GM18909 (cell line): ENCODE results near the gene CYP26B1.
"Not testable (repeated sequence)": the region's sequence is repeated elsewhere in the genome, so short reads cannot be mapped to it uniquely, and the experiment has no call there.

Experiments used
- ATAC-seq: cut with Tn5 transposase; IDR thresholded peaks from one replicate; pipeline ENCODE4 v1.9.1; 2021; ENCODE audit warnings: mild to moderate bottlenecking; ENCODE audit not compliant: unreplicated experiment, poor library complexity

CYP26B1 gene

DNA sequence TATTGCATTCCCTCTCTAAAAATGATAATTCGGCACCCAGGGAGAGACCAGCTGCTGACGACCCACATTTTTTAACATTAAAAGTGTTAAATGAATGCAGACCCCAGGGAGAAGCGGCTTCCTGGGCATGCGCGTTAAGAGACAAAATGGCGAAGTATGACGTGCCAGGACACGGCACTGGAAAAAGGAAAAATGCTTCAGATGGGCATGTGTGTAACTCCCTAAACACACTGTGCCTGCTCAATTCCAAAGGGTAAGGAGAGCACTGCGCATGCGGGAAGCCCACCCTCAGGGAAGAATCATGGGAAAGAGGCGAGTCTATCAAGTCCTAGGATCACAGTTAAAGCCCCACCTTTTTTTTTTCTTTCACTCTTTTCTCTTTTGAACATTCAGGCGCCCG lies 58.1 kb downstream of the CYP26B1 start:
- no peak for ATAC-seq

DNA sequence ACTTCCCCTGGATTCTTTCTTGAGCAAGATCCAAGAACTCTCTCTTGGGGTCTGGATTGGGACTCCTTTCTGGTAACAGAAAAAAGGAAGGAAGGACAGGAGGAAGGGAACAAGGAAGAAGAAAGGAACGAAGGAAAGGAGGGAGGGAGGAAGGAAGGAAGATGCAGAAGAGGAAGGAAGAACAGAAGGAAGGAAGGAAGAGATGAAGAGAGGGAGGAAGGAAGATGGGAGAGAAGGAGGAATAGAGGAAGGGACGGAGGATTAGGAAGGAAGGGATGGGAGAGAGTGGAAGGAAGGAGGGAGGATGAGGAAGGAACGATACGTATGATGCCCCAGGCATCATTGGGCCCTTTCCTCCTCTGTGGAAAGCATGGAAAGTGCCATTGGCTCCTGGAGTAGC lies 58.6 kb downstream of the CYP26B1 start:
- no peak for ATAC-seq

GRCh38 chr2:72086871-72087633 lies 60.6 kb downstream of the CYP26B1 start:
- ATAC-seq: not testable (repeated sequence)

DNA sequence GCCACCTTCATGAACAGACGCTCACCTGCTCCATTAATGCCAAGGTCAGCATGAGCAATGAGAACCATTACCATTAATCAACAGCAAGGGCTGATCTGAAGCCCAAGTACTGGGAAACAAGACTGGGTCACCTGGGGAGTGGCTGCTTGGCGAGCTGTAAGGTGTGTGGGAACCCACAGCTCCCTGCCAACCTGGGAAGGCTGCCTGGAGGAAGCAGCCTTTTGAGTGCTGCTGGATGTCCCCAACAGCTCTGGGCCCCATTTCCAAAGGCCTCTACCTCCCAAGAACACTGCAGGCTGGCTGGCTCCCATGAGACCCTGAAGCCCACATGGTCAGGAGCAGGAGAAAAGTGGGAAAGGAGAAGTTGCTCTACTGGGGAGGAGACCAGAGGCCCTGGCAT lies 62.1 kb downstream of the CYP26B1 start:
- ATAC-seq: no peak

GRCh38 chr2:72085036-72085435 lies 62.6 kb downstream of the CYP26B1 start:
- ATAC-seq: no peak

DNA sequence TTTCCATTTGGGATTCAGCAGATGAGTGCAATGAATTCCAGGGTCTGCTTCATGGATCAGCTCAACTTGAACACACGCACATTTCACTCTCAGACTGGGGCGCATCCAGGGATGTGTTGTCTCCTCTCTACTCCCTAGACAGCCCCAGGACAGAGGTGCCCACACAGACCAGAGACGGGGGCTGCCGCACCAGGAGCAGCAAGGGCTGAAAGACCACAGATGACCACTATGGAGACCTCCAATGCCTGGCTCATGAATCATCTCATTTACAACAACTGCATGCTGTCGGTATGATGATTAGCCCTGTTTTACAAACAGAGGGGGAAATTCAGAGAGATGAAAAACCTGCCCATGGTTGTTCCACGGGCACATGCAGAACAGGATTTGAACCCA lies 63.1 kb downstream of the CYP26B1 start:
- no peak for ATAC-seq

- no peak for ATAC-seq
These were observed 63.7 kb downstream of the CYP26B1 start for GRCh38 chr2:72083751-72084583.

- no peak for ATAC-seq
These were observed 64.8 kb downstream of the CYP26B1 start for GRCh38 chr2:72082887-72083286.

DNA sequence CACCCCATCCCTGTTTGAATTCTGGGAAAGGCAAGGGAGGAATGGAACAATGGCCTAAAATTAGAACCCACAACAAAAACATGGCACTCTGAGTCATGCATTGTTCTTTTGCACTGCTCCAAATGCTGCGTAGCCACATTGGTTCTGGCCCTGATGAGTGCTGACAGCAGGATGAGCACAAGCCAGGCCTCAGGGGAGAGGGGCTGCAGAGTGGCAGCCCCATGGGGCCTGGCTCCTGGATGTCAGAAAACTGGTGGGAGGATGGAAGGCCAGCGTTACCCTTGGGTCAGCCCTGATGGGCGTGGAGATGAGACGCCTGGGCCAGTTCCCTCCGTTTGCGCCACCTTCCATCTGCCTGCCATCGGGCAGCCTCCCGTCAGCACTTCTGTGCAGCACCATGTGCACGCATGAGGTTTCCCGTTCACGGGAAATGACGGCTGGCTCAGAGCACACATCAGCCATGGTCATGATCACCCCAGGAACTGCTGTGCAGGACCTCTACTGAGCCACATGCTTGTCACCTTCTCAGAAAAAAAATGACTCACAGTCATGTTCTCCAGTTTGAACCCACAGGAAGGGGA lies 65.6 kb downstream of the CYP26B1 start:
- ATAC-seq: no peak

DNA sequence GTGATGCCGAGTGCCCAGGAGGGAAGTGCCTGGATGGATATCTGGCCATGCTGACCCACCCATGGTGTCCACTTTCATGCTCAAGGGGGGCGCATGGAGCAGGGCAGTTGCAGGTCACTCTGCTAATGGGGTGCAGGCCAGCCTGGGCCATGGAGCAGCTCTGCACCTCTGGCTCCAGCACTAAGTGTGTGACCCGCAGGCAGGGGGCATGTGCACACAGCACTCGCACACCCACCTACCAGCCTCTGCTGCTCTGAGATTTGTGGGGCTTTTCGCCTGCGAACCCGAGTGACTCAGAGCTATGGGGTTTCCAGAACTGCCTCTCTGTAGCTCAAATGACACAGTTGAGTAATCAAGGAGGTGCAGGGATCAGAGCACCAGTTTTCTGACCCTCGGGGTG lies 66.2 kb downstream of the CYP26B1 start:
- no peak for ATAC-seq

- ATAC-seq: no peak
These were observed 67.1 kb downstream of the CYP26B1 start for GRCh38 chr2:72080286-72081145.
